Measurements from ENCODE around the gene THSD1. TPM values are rescaled to one million over a fixed set of nuclear protein-coding genes. Genes with fewer than 3 reads are reported as not detected.

Gene THSD1
- total RNA-seq, 1 experiment from 2014 or later = 0.11 TPM

DNA sequence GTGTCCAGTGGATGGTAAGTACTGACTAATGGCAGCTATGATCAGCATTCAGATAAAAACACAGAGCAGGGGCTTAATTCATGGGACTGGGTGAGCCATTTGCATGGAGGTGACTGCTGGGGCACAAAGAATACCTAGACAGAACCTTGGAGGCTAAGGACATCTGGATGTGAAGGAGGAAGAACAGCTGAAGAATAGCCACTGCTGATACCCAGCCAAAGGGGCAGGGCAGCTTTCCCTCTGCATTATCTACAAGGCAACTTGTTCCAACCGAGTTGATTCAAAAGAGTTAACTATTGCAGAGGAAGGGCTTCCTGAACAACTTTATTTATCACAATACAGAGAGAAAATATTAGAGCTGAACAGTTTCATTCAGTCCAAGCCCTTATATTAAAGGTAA lies 13.1 kb upstream of the THSD1 start:
- Mint-ChIP-seq H3K9me3 (ENCODE audit: unreplicated experiment) (no peaks in the 10 kb centered on the region), H3K4me1 (ENCODE audit: low read depth, unreplicated experiment) (no peaks in the 10 kb centered on the region), H3K36me3 (ENCODE audit: insufficient read depth, unreplicated experiment) (peaks cover 25% of the 10 kb centered on the region), H3K27me3 (ENCODE audit: insufficient read depth, unreplicated experiment) (no peaks in the 10 kb centered on the region), H3K27ac (ENCODE audit: unreplicated experiment) (no peak overlapping the region), H3K4me3 (ENCODE audit: unreplicated experiment) (no peak overlapping the region)
- no peaks in the 10 kb centered on the region for H3K4me1 ChIP-seq
- DNase-seq = no peak
- POLR2A ChIA-PET = no interaction called here
- no peak overlapping the region for H3K4me3 ChIP-seq (ENCODE audit: low read depth, low read length)
- intact Hi-C loops (cut with micrococcal nuclease; ENCODE audit: unreplicated experiment) = no loop called here
- CTCF ChIA-PET = no interaction called here
- no peaks in the 10 kb centered on the region for H3K9me3 ChIP-seq
- no peaks in the 10 kb centered on the region for H3K27me3 ChIP-seq (replicated peaks; ENCODE audit: control insufficient read depth, insufficient read depth, low read length)
- H3K36me3 ChIP-seq (ENCODE audit: control insufficient read depth, insufficient read depth, low read length) = peaks cover 3% of the 10 kb centered on the region; the same call in 1 of the 2 replicates
- TF ChIP-seq, protein P1, sequence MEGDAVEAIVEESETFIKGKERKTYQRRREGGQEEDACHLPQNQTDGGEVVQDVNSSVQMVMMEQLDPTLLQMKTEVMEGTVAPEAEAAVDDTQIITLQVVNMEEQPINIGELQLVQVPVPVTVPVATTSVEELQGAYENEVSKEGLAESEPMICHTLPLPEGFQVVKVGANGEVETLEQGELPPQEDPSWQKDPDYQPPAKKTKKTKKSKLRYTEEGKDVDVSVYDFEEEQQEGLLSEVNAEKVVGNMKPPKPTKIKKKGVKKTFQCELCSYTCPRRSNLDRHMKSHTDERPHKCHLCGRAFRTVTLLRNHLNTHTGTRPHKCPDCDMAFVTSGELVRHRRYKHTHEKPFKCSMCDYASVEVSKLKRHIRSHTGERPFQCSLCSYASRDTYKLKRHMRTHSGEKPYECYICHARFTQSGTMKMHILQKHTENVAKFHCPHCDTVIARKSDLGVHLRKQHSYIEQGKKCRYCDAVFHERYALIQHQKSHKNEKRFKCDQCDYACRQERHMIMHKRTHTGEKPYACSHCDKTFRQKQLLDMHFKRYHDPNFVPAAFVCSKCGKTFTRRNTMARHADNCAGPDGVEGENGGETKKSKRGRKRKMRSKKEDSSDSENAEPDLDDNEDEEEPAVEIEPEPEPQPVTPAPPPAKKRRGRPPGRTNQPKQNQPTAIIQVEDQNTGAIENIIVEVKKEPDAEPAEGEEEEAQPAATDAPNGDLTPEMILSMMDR (IDR thresholded peaks at IDR 0.05; ENCODE audit: insufficient read depth in 1 of 2, low read depth in 1 of 2, low read length in 1 of 2, severe bottlenecking in 1 of 2, unreplicated experiment in 1 of 2) = no peak
- no TSS peak for BruUV-seq (replicated peaks)

DNA sequence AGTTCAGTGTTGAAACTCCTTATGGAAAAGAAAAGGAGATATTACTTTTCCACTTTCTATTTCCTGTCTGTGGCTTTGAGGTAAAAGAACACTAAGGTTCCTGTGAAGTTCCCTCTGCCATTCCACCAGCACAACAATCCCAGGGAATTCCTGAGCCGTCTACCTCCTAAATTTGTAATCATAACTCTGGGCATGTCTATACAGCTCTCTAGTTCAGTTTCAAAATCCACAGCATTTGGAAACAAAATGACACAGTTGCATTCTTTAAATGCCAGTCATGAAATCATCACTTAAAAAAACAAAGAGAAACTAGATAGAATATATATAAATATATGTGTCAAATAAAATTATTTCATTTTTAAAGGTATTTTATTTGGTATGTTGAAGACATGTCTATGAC lies 9.0 kb upstream of the THSD1 start:
- no peaks in the 10 kb centered on the region for H3K4me1 ChIP-seq
- intact Hi-C loops (cut with micrococcal nuclease; ENCODE audit: unreplicated experiment) = no loop called here
- H3K27me3 ChIP-seq (replicated peaks; ENCODE audit: control insufficient read depth, insufficient read depth, low read length) = no peaks in the 10 kb centered on the region
- POLR2A ChIA-PET = no interaction called here
- TF ChIP-seq, protein P1 (IDR thresholded peaks at IDR 0.05; ENCODE audit: insufficient read depth in 1 of 2, low read depth in 1 of 2, low read length in 1 of 2, severe bottlenecking in 1 of 2, unreplicated experiment in 1 of 2) = no peak
- peaks cover 4% of the 10 kb centered on the region; the same call in 1 of the 2 replicates for H3K36me3 ChIP-seq (ENCODE audit: control insufficient read depth, insufficient read depth, low read length)
- H3K4me3 Mint-ChIP-seq (ENCODE audit: unreplicated experiment) = no peak overlapping the region
- H3K36me3 Mint-ChIP-seq (ENCODE audit: insufficient read depth, unreplicated experiment) = peaks cover 13% of the 10 kb centered on the region
- DNase-seq = no peak
- CTCF ChIA-PET = no interaction called here
- H3K27me3 Mint-ChIP-seq (ENCODE audit: insufficient read depth, unreplicated experiment) = no peaks in the 10 kb centered on the region
- no peak overlapping the region for H3K27ac Mint-ChIP-seq (ENCODE audit: unreplicated experiment)
- H3K4me3 ChIP-seq (ENCODE audit: low read depth, low read length) = no peak overlapping the region
- H3K9me3 Mint-ChIP-seq (ENCODE audit: unreplicated experiment) = no peaks in the 10 kb centered on the region
- no peaks in the 10 kb centered on the region for H3K9me3 ChIP-seq
- H3K4me1 Mint-ChIP-seq (ENCODE audit: low read depth, unreplicated experiment) = no peaks in the 10 kb centered on the region
- BruUV-seq (replicated peaks) = no TSS peak

DNA sequence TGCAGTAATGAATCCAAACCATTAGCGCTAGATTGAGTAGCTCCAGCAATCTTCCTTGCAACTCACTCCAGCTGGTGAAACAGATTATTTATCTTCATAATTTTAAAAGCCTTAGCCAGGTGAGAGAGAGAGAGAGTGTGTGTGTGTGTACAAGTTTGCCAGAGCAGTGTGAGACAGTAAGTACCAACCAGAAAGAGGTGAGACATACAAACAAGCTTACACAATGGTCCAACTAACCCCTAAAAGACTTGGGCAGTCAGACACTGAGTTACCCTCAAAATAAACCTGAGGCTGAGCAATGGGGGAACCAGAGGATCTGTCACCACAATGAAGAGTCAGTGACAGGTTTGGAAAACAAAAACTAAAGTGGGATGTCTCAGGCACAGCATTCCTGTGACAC lies 8.1 kb upstream of the THSD1 start:
- no peaks in the 10 kb centered on the region for H3K9me3 Mint-ChIP-seq (ENCODE audit: unreplicated experiment)
- no peaks in the 10 kb centered on the region for H3K9me3 ChIP-seq
- DNase-seq = no peak
- H3K4me1 ChIP-seq = no peaks in the 10 kb centered on the region
- BruUV-seq (replicated peaks) = no TSS peak
- no peak overlapping the region for H3K4me3 ChIP-seq (ENCODE audit: low read depth, low read length)
- POLR2A ChIA-PET = no interaction called here
- TF ChIP-seq, protein P1 (IDR thresholded peaks at IDR 0.05; ENCODE audit: insufficient read depth in 1 of 2, low read depth in 1 of 2, low read length in 1 of 2, severe bottlenecking in 1 of 2, unreplicated experiment in 1 of 2) = no peak
- no peak overlapping the region for H3K27ac Mint-ChIP-seq (ENCODE audit: unreplicated experiment)
- H3K36me3 Mint-ChIP-seq (ENCODE audit: insufficient read depth, unreplicated experiment) = peaks cover 7% of the 10 kb centered on the region
- no peaks in the 10 kb centered on the region for H3K27me3 ChIP-seq (replicated peaks; ENCODE audit: control insufficient read depth, insufficient read depth, low read length)
- intact Hi-C loops (cut with micrococcal nuclease; ENCODE audit: unreplicated experiment) = no loop called here
- CTCF ChIA-PET = no interaction called here
- peaks cover 4% of the 10 kb centered on the region; the same call in 1 of the 2 replicates for H3K36me3 ChIP-seq (ENCODE audit: control insufficient read depth, insufficient read depth, low read length)
- H3K27me3 Mint-ChIP-seq (ENCODE audit: insufficient read depth, unreplicated experiment) = no peaks in the 10 kb centered on the region
- no peaks in the 10 kb centered on the region for H3K4me1 Mint-ChIP-seq (ENCODE audit: low read depth, unreplicated experiment)
- H3K4me3 Mint-ChIP-seq (ENCODE audit: unreplicated experiment) = no peak overlapping the region
